Activated T-helper 9 cell treated with anti-CD3 and anti-CD28 coated beads, Interleukin-2, amount 50 U/mL, for 16 hours (primary cell): ENCODE measurements around the gene RIMS1.

Experiments
- DNase-seq: peaks from one replicate; pipeline ENCODE4 v3.0.0-alpha.2; 2020; ENCODE audit warnings: low read depth

RIMS1 gene

DNA sequence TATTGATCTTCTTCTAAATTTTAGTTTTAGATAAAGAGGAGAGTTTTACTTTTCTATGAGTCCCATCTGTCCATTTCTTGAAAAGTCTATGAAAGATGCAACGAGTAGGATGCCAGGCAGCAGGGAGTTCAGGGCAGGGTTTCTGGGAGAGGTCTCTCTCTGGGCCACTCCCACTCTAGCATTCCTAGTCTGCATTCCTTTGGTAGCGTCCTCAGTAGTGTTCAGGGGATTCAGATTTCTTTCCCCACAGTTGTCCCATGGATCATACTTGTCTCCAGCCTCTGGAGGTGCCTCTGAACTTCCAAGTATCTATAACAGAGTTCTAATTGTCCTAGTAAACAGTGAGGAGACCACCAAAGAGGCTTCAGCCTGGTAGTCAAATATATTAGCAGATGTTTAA, 225.3 kb downstream of the RIMS1 start:
- no peak for DNase-seq

DNA sequence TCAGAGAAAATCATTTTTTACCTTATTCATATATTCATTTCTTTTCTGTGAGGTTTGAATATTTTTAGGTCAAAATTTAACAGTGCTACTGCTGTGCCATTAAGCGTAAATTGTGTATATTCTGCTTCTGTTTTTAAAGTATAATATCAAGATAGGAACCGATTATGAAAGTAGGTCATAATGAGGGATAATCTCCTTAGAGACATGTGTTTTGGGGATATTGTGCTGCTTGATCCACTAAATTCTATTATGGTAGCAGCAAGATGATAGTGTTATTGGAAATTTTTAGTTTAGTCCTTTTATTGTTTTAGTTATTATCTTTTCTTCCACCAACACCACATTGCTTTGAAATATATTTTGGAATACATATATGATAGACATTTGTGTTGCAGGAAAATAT, 244.0 kb downstream of the RIMS1 start:
- no peak for DNase-seq

DNA sequence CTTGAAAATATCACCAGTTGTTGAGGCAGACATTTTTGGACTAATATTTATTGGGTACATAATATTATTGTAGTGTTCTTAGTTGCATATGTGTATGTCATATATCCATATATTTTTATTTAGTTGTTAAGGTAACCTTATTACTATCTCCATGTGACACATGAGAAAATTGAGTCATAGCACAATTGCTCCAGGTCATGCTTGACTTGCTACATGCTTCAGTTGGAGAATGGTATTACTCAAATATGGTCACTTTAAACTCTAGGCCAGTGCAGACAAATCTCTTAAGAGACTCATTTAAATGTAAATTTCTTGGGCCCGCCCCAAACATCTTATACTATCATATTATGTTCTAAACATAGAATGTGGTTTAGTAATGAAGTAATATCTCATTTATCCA, 246.1 kb downstream of the RIMS1 start:
- no peak for DNase-seq

DNA sequence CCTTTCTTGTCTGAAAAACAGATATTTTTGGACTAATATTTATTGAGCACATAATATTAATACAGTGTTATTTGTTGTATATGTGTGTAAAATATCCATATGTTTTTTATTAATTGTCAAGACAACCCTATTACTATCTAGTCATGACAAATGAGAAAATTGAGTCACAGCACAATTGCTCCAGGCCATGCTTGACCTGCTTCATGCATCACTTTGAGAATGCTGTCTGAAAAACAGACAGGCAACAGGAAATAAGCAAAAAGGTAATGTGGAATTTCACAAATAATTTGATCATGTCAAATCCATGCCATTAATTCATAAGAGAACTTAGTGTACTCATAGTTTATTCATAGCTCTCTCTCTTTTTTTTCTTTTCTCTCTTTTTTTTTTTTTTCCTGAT, 246.5 kb downstream of the RIMS1 start:
- DNase-seq = no peak

DNA sequence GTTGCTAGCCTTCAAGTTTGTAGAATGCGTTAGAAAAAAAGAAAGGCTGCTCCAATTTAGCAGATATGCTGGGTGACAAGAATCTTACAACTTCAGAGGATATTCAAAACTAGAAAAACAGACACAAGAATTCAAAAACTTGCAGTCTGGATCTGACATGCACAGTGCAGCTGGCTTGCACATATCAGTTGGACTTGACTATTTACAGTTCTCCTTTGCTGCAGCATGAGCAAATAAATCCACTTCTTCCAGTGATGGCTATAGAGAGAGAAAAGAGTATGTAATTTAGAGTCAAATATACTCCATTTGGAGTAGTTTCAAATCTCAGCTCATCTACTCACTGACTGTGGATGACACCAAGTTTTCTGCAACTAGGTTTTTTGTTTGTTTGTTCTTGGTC, 247.0 kb downstream of the RIMS1 start:
- DNase-seq = no peak

DNA sequence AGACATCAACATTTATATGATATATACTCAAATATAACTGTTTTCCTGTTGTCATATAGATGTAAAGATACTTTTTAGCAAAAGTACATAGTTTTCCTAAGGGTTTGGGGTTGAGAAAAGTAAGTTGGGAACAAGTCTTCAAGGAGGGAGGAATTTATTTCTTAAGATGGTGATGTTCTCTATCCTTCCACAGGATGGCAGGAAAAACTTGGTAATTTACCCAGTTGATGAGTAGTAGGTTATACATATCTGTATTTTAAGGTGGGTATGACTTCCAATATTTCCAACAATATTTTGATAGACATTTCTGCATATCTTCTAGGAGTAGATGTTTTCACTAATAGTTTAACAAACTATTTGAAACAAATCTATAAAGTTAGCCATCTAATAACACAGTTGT, 254.4 kb downstream of the RIMS1 start:
- no peak for DNase-seq

DNA sequence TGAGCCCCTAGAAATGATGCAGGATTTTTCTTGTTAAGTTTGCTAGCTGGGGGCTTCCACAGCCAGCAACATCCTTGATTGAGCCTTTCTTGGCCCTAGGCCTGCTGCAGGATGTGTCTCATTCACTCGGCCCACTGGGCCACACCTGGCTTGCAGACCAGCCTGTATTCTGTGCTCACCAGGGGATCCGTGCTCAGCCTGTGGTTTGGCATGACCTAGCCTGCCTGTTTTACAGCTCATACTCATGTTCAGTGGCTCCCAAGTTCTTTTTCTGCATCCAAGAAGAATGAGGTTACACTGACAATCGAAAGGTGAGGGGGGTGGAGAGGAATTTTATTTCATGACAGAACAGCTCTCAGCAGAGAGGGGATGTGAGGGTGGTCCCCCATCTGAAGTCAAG, 263.4 kb downstream of the RIMS1 start:
- no peak for DNase-seq

DNA sequence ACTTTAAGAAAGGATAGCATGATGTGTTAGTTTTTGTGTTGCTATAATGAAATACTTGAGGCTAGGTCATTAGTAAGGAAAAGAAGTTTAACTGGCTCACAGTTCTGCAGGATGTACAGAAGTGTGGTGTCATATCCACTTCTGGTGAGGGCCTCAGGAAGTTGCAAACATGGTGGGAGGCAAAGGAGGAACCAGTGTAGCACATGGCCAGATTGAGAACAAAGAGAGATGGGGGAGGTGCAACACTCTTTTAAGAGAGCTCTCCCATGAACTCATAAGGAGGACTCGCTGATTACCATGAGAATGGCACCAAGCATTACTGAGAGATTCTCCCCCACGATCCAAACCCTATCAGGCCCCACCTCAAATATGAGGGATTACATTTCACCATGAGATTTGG, 265.4 kb downstream of the RIMS1 start:
- no peak for DNase-seq

DNA sequence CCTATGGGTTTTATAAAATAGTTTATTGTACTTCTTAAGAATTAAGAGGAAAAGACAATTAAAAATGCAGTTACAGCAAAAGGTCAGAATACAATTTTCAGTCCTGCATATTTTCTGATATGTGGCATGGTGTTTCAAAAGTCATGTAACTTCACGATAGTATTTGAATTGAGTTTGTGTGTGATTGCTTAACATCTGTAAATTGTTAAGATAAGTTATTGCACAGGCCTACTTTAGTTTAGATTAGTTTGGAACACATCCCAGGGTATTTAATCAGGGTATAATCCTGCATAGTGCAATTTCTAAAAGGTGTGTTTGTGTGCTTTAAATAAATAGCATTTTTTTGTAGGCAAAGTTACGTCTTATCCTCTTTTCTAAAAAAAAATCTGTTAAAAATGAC, 289.6 kb downstream of the RIMS1 start:
- no peak for DNase-seq

DNA sequence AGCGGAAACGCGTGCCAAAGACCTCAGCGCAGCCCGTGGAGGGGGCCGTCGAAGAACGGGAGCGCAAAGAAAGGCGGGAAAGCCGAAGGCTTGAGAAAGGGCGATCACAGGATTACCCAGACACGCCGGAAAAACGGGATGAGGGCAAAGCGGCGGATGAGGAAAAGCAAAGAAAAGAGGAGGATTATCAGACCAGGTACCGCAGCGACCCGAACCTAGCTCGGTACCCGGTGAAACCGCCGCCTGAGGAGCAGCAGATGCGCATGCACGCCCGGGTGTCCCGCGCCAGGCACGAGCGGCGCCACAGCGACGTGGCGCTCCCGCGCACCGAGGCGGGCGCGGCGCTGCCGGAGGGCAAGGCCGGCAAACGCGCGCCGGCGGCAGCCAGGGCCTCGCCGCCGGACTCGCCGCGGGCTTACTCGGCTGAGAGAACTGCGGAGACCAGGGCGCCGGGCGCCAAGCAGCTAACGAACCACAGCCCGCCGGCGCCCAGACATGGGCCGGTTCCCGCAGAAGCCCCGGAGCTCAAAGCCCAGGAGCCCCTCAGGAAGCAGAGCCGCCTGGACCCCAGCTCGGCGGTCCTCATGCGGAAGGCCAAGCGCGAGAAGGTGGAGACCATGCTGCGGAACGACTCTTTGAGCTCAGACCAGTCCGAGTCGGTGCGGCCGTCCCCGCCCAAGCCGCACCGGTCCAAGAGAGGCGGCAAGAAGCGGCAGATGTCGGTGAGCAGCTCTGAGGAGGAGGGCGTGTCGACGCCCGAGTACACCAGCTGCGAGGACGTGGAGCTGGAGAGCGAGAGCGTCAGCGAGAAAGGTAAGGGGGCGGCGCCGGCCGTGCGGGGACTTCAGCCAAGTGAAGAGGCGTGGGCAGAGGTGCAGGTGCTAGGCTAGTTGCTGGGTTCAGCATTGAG, 296.2 kb downstream of the RIMS1 start:
- no peak for DNase-seq

DNA sequence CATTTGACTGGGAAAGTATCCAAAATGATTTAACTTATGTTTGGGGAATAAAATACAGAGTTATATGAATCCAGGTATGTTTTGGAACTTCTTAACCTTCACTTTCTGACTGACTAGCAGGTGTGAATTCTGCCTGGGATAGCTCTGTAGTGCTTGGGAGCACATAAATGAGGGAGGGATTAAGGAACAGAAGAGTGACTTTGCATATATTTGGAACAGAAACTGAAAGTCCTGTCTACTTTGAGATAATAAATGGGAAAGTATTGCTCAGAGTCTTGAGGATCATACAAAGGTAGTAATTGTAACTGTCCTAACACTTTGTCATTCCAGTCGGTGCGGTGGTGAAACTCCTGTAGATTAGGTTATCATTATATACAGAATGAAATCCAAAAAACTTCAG, 317.6 kb downstream of the RIMS1 start:
- no peak for DNase-seq

DNA sequence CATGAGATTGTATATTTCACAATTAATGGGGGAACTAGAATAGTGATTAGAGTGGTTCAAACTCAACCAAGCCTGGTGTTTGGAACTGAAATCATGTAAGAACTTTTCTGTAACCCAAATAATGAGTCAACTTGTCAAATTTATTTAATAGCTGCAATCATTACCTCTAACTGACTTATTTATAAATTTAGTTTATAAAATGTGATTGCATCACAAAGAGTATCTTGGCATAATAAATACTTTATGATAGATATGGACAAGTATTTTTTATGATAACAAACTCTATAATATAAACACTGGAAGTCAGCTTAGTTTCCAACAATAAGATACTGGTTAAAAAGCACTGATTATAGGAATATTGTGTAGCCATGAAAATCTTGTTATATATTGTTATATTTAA, 319.1 kb downstream of the RIMS1 start:
- DNase-seq = no peak

DNA sequence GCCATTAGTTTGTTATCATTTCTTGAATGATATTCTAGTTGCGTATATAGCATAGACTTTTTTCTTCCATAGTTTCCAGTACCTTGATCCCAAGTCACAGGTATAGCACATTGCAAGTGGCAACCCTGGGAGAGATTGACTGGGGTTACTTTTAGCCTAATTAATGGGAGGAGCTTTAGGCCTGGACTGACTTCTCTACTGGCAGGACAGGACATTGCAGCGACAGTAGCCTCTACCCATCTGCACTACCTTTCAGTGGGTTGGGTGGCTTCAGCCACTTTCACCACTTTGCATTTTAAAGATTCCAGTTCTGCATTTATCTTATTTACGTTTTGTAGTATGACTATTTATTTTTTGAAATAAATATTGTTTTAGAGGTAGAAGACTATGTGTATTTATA, 320.3 kb downstream of the RIMS1 start:
- DNase-seq = no peak

DNA sequence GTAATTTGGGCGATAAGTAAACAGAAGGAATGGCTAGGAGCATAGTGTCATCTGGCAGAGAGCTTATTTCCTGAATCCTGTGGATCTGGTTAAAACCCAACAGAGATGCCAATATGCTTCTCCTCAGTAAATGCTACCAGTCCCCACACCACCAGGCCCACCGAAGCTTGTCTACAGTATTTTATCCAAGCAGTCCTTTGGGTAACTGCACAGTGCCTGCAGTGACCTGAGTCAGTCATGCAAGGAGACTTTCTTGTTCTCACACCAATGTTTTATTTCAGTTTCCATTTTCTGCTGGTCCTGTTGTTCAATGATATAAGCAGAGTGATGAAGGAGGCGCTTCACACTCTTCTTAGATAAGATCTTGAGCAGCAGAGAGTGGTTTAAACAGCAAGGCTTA, 326.3 kb downstream of the RIMS1 start:
- DNase-seq = no peak

DNA sequence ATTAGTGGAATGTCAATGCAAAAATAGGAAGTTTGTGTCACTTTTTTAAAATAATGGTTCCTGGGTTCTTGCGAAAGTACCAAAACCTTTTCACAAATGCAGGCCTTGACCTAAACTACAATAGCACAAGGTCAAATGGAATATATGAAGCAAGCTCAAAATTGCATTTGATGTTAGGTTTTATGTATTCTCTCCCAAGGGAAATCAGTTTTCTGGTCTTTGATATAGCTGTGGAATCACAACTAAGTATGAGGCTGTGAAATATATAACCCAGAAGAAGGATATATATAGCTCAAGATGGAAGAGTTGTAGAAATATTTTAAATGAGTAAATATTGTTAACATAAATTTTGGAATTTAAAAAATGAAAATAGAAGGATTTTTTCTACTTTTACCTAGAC, 327.3 kb downstream of the RIMS1 start:
- no peak for DNase-seq

DNA sequence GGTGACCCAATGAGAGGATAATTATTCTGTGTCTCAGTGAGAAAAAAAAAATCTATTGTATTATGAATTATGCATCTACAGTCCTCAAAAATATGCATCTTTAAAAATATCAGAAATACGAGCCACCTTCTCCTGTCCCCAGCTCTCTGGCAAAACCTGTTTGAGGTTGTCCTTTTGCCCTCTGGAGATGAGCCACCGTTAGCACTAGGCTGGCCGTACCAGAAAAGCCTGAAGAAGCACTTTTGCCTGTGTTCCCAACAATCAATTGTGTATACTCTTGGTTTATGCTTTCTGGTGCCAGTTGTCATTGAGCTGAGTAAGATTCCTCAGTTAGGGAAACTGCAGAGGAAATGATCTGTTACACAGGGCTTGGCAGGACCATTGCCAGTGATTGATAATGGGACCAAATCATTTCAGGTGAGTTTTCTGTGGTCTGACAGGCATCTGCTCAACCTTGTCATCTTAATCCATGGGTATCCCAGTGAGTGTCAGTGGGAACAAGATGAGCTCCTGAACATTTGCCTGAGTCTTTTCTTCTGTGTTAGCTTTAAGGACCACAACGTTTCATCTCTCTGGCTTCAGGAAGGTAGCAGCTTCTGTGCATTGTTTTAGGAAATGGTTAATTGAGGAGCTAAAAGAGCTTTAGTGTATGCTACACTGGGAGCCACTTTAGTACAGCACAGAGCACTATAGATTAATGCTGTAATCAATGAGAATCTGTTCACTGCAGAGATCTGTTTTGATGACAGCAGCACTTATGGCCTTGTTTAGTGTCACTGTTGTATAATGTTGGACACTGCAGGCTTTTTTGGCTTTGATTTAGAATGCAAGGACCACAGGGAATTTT, 330.1 kb downstream of the RIMS1 start:
- DNase-seq = no peak

DNA sequence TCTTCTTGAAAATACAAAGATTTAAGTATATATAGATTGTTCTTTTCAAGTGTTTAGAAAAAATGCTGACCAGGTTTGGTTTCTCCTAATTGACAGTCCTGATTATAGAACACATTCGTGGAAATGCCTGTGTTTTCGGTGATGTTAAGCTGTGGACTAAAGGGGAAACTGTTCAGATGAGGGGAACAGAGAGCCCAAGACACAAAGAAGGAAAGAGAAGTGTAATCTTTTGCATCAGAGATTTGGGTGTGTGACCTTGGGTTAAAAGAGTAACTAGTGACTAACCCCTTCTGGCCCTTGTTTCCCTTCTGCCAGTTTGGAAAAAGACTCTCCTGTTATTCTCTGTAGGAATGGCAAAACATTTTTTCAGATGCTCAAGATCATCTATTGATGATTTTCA, 331.3 kb downstream of the RIMS1 start:
- no peak for DNase-seq

DNA sequence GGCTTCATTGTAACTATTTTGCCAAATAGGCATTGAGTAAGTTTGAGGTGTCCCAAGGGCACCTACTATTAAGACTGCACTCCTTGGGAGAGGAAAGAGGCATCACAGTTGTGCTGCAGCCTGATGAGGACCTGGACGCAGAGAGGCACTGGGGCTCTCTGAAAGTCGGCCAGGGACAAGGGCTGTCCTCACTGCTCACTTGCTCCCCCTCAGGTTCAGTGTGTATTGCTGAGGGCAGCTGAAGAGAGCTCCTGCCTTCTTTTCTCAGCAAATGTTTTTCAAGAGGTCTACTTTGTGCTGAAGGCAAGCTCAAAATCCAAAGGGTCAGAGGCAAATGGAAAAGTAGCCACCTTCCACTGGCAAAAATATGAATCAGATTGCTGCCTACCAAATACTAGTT, 331.8 kb downstream of the RIMS1 start:
- DNase-seq = no peak

DNA sequence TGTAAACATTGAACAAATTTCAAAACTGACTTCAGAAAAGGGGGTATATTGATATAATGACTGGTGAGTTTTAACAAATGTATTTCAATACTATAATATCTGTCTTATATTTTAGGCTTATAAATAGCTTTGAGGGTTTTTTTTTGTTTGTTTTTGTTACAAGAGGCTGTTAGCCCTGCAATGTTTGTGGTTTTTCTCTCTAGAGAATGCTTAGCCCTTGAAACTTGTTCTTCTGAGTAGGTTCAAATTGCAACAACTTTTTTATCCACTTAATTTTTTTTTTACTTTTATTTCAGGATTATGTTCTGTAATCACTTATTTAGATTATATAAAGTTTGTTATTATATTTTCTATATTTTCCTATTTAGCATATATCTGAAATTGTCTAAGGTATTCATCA, 333.2 kb downstream of the RIMS1 start:
- no peak for DNase-seq

DNA sequence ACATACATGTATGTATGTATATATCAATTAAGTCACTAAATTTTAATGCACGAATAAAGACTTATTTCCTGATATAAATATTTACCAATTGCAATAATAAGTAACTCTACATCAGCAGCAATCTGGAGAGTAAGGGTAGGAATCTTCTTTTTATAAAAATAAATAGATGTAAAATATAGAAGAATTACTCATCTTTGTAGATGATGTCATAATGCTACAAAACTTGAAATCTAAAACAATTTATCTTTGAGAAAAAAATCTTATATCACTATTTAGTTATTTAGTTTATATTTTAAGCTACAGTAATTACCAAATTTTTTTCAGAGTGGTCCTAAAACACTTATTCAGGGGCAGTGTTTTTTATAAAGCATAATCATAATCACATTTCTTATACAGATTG, 351.7 kb downstream of the RIMS1 start:
- no peak for DNase-seq

DNA sequence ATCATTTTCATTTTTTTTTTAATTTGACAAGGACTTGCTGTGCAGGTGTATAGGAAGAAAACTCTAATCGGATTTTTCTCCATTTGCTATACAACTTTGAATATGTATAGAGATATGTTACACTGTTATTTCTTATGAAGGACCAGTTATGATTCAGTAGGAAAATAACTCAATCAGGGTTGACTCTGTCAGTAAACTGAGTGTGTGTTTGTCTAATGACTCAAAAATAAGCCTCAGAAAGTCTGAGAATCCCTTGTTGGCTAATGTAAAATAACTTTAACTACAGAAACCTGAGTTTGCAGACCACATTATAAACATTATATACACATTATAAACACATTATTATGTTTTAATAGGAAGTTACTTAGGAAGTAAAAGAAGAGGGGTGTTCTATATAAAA, 352.6 kb downstream of the RIMS1 start:
- DNase-seq = no peak

DNA sequence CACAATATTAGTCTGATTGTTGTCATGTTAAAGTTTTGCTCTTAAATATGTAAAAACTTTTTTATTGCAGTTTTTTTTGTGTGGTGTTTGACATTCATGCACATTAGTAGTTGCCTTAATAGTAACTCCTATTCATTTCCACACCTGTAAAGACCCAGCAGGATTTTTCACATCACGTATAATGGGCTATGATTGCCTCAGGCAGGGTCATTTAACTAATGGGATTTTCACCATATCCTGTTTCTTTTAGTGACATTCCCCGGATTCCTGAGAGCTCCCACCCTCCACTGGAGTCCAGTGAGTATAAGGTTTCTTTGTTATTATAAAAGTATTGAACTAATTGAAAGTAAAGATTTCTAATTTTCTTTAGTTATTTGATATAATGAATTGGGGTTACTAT, 359.2 kb downstream of the RIMS1 start:
- DNase-seq = no peak

DNA sequence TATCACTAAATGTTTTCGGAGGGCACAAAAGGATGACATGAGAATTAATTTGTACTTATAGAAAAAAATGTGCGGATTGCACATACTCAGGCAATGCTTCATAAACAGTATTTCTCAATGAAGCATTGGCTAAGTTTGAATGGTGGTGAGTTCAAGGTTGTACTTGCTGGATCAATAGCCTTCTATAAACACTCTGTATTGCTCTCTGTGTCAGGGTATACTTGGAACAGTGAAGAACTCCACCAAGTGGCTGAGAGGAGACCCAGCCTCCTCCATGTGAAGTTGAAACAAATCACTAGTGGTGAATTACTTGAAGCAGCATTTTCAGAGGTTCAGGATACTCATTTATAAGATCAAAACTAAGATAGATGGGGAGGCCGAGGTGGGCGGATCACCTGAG, 360.6 kb downstream of the RIMS1 start:
- no peak for DNase-seq
